ENCODE data around the gene LRRC57.

DNA sequence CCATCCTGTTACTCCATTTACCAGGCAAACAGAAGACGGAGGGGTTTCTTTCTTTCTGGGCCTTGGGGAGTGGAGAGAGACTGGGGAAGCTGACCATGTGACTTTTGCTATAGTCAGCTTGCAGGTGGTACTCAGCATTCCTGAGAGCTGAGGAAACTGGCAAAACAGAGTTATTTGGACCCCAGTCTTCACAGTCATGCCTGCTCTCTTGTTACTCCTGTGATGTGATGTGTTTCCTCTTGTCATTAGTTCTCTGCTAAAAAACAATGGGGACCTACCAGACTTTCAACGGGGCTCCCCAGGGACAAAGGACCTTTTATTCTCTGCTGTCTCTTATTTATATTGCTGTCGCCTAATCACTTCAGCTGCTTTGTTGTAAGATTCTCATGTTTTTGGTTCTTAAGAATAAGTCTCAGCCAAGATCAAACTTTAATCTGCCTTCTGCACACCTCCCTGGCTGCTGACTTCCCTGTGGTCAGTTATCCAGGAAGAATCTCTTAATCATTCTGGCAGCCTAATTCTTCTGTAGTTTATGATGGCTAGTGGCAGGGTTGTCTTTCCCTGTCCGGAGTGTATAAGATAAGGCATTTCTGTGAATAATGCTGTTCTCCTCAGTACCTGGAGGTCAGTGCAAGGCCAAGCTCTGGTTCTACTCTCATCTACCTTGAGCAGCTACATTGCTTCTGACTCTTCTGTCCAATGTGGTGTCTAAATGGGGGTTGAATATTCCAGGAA lies 35.6 kb upstream of the LRRC57 start:
- TF ChIP-seq ASH2L (IDR thresholded peaks at IDR 0.05; ENCODE audit: low read length) (no peak), SP1 (IDR thresholded peaks at IDR 0.05; ENCODE audit: low read depth, low read length) (no peak), TCF12 (IDR thresholded peaks at IDR 0.05; ENCODE audit: low read depth, low read length) (no peak), EZH2 (IDR thresholded peaks at IDR 0.05; ENCODE audit: low read depth, low read length, severe bottlenecking) (no peak), POLR2A (IDR thresholded peaks at IDR 0.05; ENCODE audit: control extremely low read depth in 1 of 2, low read depth in 2 of 2, low read length in 2 of 2) (no peak), YY1 (IDR thresholded peaks at IDR 0.05; ENCODE audit: low read depth, low read length) (no peak), MAFK (IDR thresholded peaks at IDR 0.05; ENCODE audit: low read depth, low read length) (no peak; the same call in 1 of the 2 replicates), EP300 (IDR thresholded peaks at IDR 0.05; ENCODE audit: borderline replicate concordance in 1 of 2, low read depth in 2 of 2, low read length in 2 of 2) (no peak), GTF2F1 (IDR thresholded peaks at IDR 0.05; ENCODE audit: borderline replicate concordance, low read depth, low read length) (no peak), HDAC6 (IDR thresholded peaks at IDR 0.05; ENCODE audit: low read depth, low read length) (no peak), JUND (IDR thresholded peaks at IDR 0.05; ENCODE audit: low read length) (no peak)
- TF ChIP-seq, protein P1, sequence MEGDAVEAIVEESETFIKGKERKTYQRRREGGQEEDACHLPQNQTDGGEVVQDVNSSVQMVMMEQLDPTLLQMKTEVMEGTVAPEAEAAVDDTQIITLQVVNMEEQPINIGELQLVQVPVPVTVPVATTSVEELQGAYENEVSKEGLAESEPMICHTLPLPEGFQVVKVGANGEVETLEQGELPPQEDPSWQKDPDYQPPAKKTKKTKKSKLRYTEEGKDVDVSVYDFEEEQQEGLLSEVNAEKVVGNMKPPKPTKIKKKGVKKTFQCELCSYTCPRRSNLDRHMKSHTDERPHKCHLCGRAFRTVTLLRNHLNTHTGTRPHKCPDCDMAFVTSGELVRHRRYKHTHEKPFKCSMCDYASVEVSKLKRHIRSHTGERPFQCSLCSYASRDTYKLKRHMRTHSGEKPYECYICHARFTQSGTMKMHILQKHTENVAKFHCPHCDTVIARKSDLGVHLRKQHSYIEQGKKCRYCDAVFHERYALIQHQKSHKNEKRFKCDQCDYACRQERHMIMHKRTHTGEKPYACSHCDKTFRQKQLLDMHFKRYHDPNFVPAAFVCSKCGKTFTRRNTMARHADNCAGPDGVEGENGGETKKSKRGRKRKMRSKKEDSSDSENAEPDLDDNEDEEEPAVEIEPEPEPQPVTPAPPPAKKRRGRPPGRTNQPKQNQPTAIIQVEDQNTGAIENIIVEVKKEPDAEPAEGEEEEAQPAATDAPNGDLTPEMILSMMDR (IDR thresholded peaks at IDR 0.05; ENCODE audit: control extremely low read depth in 1 of 3, insufficient read depth in 1 of 3, low read depth in 1 of 3, low read length in 3 of 3), result no peak
- TF ChIP-seq, protein P2, sequence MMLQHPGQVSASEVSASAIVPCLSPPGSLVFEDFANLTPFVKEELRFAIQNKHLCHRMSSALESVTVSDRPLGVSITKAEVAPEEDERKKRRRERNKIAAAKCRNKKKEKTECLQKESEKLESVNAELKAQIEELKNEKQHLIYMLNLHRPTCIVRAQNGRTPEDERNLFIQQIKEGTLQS (IDR thresholded peaks at IDR 0.05; ENCODE audit: insufficient read depth, low read depth, low read length), result no peak
- TF ChIP-seq, protein P3, sequence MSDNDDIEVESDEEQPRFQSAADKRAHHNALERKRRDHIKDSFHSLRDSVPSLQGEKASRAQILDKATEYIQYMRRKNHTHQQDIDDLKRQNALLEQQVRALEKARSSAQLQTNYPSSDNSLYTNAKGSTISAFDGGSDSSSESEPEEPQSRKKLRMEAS (IDR thresholded peaks at IDR 0.05), result peak; percentile 16; the same call in 1 of the 2 replicates
